Neural progenitor cell (in vitro differentiated cells): Measurements from ENCODE around the gene RBFOX1. TPM values are rescaled to one million over a fixed set of nuclear protein-coding genes. Genes with fewer than 3 reads are reported as not detected.

Experiments
- DNase-seq: peaks from one replicate; pipeline ENCODE4 v3.0.0-alpha.2; 2016; ENCODE audit warnings: low spot score
- H2AFZ ChIP-seq: fragments of 200-600 bp; sonication (generic); replicated peaks from 2 replicates; pipeline ENCODE4 v1.6.1; 2016; ENCODE audit warnings: antibody characterized with exemption
- H3F3A ChIP-seq: fragments of 200-600 bp; sonication (generic); 2 replicates; pipeline ENCODE4 v1.6.1; 2016; ENCODE audit warnings: antibody characterized with exemption, low read depth
- H3K27ac ChIP-seq: fragments of 200-600 bp; sonication (generic); 2 replicates; pipeline ENCODE4 v1.5.1; 2016; ENCODE audit warnings: mild to moderate bottlenecking
- H3K27me3 ChIP-seq: fragments of 200-600 bp; sonication (generic); 2 replicates; pipeline ENCODE4 v1.6.1; 2016; ENCODE audit warnings: mild to moderate bottlenecking, moderate library complexity
- H3K36me3 ChIP-seq: fragments of 200-600 bp; sonication (generic); 2 replicates; pipeline ENCODE4 v1.5.1; 2016
- H3K4me1 ChIP-seq: fragments of 200-600 bp; sonication (generic); 2 replicates; pipeline ENCODE4 v1.6.1; 2016; ENCODE audit warnings: mixed run types
- H3K4me2 ChIP-seq: fragments of 200-600 bp; sonication (generic); 2 replicates; pipeline ENCODE4 v1.6.1; 2016
- H3K4me3 ChIP-seq: fragments of 200-600 bp; sonication (generic); 2 replicates; pipeline ENCODE4 v1.5.1; 2016
- H3K79me2 ChIP-seq: fragments of 200-600 bp; sonication (generic); 2 replicates; pipeline ENCODE4 v1.6.1; 2016; ENCODE audit warnings: low read depth
- H3K9ac ChIP-seq: fragments of 200-600 bp; sonication (generic); 2 replicates; pipeline ENCODE4 v1.6.1; 2016
- H3K9me3 ChIP-seq: fragments of 200-600 bp; sonication (generic); 2 replicates; pipeline ENCODE4 v1.5.1; 2016; ENCODE audit warnings: low read depth
- H4K20me1 ChIP-seq: fragments of 200-600 bp; sonication (generic); 2 replicates; pipeline ENCODE4 v1.6.1; 2016; ENCODE audit warnings: low read depth
- H3K27ac Mint-ChIP-seq: 3 replicates; pipeline ENCODE4 v1.8.0; 2021; ENCODE audit warnings: mixed read lengths
- H3K27me3 Mint-ChIP-seq: 2 replicates; pipeline ENCODE4 v1.8.0; 2022; ENCODE audit warnings: low read depth, mild to moderate bottlenecking, inconsistent platforms, moderate library complexity, mixed read lengths; ENCODE audit not compliant: insufficient read depth
- H3K36me3 Mint-ChIP-seq: 3 replicates; pipeline ENCODE4 v1.8.0; 2021; ENCODE audit warnings: mixed read lengths
- H3K4me1 Mint-ChIP-seq: 3 replicates; pipeline ENCODE4 v1.8.0; 2021; ENCODE audit warnings: mixed read lengths
- H3K4me3 Mint-ChIP-seq: 3 replicates; pipeline ENCODE4 v1.8.0; 2021; ENCODE audit warnings: mild to moderate bottlenecking, moderate library complexity, mixed read lengths
- H3K9me3 Mint-ChIP-seq: 3 replicates; pipeline ENCODE4 v1.8.0; 2020; ENCODE audit warnings: mixed read lengths
- EZH2 ChIP-seq: fragments of 200-600 bp; sonication (generic); IDR thresholded peaks from 2 replicates; pipeline ENCODE4 v1.6.1; 2017; ENCODE audit warnings: antibody characterized with exemption, mild to moderate bottlenecking, moderate library complexity
- EZH2phosphoT487 ChIP-seq: fragments of 200-600 bp; sonication (generic); IDR thresholded peaks from 2 replicates; pipeline ENCODE4 v1.6.1; 2017; ENCODE audit warnings: antibody characterized with exemption
- total RNA-seq: library from RNA; depleted of rRNA; stranded (reverse); fragments of >200 nt; gene quantifications from 2 replicates; pipeline ENCODE4 v1.2.3, GENCODE V29; 2015; ENCODE audit warnings: low replicate concordance
- TF ChIP-seq, protein P1 (sequence below): fragments of 200-600 bp; sonication (generic); IDR thresholded peaks from 2 replicates; pipeline ENCODE4 v1.5.1; 2017; ENCODE audit warnings: antibody characterized with exemption, mild to moderate bottlenecking

RBFOX1 gene
- total RNA-seq, 1 donor from 2014 or later, result 1.2 TPM

DNA sequence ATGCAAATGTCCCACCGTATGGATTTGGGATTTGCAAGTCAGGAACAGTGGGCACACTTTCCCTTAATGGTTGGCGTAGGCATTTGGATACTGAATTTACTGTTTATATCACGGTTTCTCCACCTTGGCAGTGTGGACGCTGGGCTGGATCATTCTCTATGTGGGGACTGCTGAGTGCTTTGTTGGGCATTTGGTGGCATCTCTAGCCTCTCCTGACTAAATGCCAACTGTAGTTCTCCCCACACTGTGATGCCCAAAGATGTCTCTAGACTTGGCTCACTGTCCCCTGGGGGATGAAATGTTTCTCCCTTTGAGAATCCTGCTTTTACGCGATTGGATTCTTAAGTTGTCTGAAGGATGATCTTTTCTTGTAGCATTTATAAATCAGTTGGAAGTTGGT, 49.0 kb downstream of the RBFOX1 start:
- Mint-ChIP-seq H3K4me3 (no peak overlapping the region), H3K27me3 (peaks cover 2% of the 10 kb centered on the region), H3K4me1 (no peaks in the 10 kb centered on the region), H3K27ac (no peak overlapping the region), H3K9me3 (no peaks in the 10 kb centered on the region), H3K36me3 (no peaks in the 10 kb centered on the region)
- no peaks in the 10 kb centered on the region for H3K27me3 ChIP-seq
- no peaks in the 10 kb centered on the region for H4K20me1 ChIP-seq
- no peak for DNase-seq
- no peaks in the 10 kb centered on the region for H3K79me2 ChIP-seq
- no peak overlapping the region for H3K4me3 ChIP-seq
- H2AFZ ChIP-seq, result no peak overlapping the region
- no peaks in the 10 kb centered on the region for H3K9me3 ChIP-seq
- H3K27ac ChIP-seq, result no peak overlapping the region
- no peaks in the 10 kb centered on the region for H3K36me3 ChIP-seq
- H3K4me1 ChIP-seq, result no peaks in the 10 kb centered on the region
- H3F3A ChIP-seq, result no peaks in the 10 kb centered on the region
- H3K9ac ChIP-seq, result no peak overlapping the region
- TF ChIP-seq, protein P1, sequence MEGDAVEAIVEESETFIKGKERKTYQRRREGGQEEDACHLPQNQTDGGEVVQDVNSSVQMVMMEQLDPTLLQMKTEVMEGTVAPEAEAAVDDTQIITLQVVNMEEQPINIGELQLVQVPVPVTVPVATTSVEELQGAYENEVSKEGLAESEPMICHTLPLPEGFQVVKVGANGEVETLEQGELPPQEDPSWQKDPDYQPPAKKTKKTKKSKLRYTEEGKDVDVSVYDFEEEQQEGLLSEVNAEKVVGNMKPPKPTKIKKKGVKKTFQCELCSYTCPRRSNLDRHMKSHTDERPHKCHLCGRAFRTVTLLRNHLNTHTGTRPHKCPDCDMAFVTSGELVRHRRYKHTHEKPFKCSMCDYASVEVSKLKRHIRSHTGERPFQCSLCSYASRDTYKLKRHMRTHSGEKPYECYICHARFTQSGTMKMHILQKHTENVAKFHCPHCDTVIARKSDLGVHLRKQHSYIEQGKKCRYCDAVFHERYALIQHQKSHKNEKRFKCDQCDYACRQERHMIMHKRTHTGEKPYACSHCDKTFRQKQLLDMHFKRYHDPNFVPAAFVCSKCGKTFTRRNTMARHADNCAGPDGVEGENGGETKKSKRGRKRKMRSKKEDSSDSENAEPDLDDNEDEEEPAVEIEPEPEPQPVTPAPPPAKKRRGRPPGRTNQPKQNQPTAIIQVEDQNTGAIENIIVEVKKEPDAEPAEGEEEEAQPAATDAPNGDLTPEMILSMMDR, result no peak
- TF ChIP-seq EZH2 (no peak), EZH2phosphoT487 (no peak)
- no peak overlapping the region for H3K4me2 ChIP-seq

DNA sequence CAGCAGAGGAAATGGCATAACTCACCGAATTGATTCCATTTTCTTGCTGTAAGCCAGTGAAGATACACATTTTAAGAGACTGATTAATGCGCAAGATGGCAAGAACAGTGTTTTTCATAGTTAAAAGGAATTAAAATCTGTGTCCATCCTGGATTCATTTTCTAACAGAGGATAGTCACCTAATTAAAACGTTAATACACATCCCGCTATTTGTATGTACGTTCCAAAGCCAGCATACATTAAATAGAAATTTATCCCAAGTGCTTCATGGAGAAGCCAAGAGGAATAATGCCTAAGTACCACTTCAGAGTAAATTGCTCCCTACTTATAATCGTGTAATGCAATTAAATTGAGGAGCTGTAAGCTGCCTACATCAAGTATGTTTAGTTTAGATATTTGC, 49.9 kb downstream of the RBFOX1 start:
- no peak overlapping the region for H3K27ac Mint-ChIP-seq
- Histone ChIP-seq H4K20me1 (no peaks in the 10 kb centered on the region), H2AFZ (no peak overlapping the region), H3K27me3 (no peaks in the 10 kb centered on the region), H3K9me3 (no peaks in the 10 kb centered on the region), H3K4me3 (no peak overlapping the region), H3K4me2 (no peak overlapping the region), H3K9ac (no peak overlapping the region), H3K27ac (no peak overlapping the region), H3K36me3 (no peaks in the 10 kb centered on the region), H3K79me2 (no peaks in the 10 kb centered on the region), H3K4me1 (no peaks in the 10 kb centered on the region), H3F3A (no peaks in the 10 kb centered on the region)
- H3K4me3 Mint-ChIP-seq, result no peak overlapping the region
- H3K27me3 Mint-ChIP-seq, result peaks cover 2% of the 10 kb centered on the region
- TF ChIP-seq EZH2, result no peak
- no peak for TF ChIP-seq EZH2phosphoT487
- TF ChIP-seq, protein P1, result no peak
- H3K4me1 Mint-ChIP-seq, result no peaks in the 10 kb centered on the region
- no peaks in the 10 kb centered on the region for H3K9me3 Mint-ChIP-seq
- no peak for DNase-seq
- H3K36me3 Mint-ChIP-seq, result no peaks in the 10 kb centered on the region

DNA sequence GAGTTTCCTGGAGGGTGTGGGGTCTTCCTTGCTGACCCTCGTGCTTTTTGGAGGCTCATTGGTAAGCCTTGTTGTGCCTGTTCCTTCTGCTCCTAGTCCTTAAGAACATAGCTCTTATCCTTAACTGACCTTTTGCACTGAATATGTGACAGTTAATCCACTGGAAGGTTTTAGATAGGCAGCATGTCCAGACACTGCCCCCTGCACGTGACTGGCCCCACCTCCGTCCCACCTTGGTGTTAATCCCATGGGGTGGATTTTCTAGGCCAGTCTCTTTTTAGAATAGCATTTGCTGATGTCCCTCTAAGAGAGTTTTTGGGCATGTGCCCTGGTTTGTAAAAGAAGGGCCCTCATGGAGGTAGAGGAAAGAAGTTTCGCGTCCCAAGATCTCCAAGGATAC, 58.3 kb downstream of the RBFOX1 start:
- no peak overlapping the region for H3K27ac Mint-ChIP-seq
- Histone ChIP-seq H3K4me2 (no peak overlapping the region), H3F3A (no peaks in the 10 kb centered on the region), H3K27ac (no peak overlapping the region), H3K9ac (no peak overlapping the region), H2AFZ (no peak overlapping the region), H3K79me2 (no peaks in the 10 kb centered on the region), H4K20me1 (no peaks in the 10 kb centered on the region), H3K27me3 (no peaks in the 10 kb centered on the region), H3K36me3 (no peaks in the 10 kb centered on the region), H3K4me3 (no peak overlapping the region), H3K9me3 (no peaks in the 10 kb centered on the region), H3K4me1 (no peaks in the 10 kb centered on the region)
- no peak for DNase-seq
- H3K4me3 Mint-ChIP-seq, result no peak overlapping the region
- H3K4me1 Mint-ChIP-seq, result peaks cover 6% of the 10 kb centered on the region
- H3K9me3 Mint-ChIP-seq, result peaks cover 7% of the 10 kb centered on the region
- no peaks in the 10 kb centered on the region for H3K36me3 Mint-ChIP-seq
- H3K27me3 Mint-ChIP-seq, result no peaks in the 10 kb centered on the region
- TF ChIP-seq, protein P1, result no peak
- TF ChIP-seq EZH2phosphoT487, result no peak

DNA sequence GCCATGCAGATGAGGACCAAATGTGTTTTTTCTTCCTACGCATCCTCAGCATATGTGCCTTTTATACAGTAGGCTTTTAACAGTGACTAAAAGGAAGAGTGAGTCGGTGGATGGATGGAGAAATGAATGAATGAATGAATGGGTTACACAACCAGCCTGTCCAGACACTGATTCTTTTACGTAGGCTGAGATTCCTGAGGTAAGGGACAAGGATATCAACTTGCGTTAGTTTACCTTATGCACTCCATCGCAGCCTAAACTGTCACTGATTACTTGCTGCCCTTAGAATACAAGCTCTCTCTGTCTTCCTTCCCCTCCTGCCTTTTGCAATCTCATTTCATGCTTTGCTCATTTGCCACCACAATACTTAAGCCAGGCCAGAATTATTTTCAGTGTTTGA, 59.0 kb downstream of the RBFOX1 start:
- H4K20me1 ChIP-seq, result no peaks in the 10 kb centered on the region
- no peaks in the 10 kb centered on the region for H3K27me3 Mint-ChIP-seq
- H3K9me3 Mint-ChIP-seq, result peaks cover 7% of the 10 kb centered on the region
- no peaks in the 10 kb centered on the region for H3K36me3 ChIP-seq
- H3K4me3 Mint-ChIP-seq, result no peak overlapping the region
- no peaks in the 10 kb centered on the region for H3K27me3 ChIP-seq
- no peaks in the 10 kb centered on the region for H3F3A ChIP-seq
- TF ChIP-seq EZH2phosphoT487 (no peak), EZH2 (no peak)
- TF ChIP-seq, protein P1, result no peak
- no peak for DNase-seq
- H3K27ac Mint-ChIP-seq, result no peak overlapping the region
- no peak overlapping the region for H3K9ac ChIP-seq
- H3K27ac ChIP-seq, result no peak overlapping the region
- H3K36me3 Mint-ChIP-seq, result no peaks in the 10 kb centered on the region
- H3K4me1 Mint-ChIP-seq, result peaks cover 6% of the 10 kb centered on the region
- no peak overlapping the region for H3K4me3 ChIP-seq
- H3K4me1 ChIP-seq, result no peaks in the 10 kb centered on the region
- H3K9me3 ChIP-seq, result no peaks in the 10 kb centered on the region
- H3K79me2 ChIP-seq, result no peaks in the 10 kb centered on the region
- H3K4me2 ChIP-seq, result no peak overlapping the region
- H2AFZ ChIP-seq, result no peak overlapping the region
